GM10847 (cell line): ENCODE measurements around the gene LIPG.

ENCODE experiments used
- POLR2A ChIP-seq: IDR thresholded peaks from 2 replicates; pipeline ENCODE4 v1.6.1; 2011; ENCODE audit not compliant: insufficient read length; ENCODE audit errors: extremely low read depth

The LIPG gene

DNA sequence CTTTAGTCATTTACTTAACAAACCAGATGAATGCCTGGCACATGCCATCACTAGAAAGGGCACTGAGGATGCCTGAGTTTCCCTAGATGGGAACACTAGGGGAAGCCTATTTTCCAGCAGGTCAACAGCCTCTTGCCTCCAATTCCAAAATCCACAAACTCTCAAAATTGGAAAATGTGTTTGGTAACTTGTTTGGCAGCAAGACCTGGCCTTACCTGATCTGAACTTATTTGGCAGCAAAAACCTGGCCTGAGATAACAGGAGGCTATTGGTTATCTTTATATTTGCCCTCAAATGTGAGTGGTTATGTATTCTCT lies 2.6 kb downstream of the LIPG start:
- TF ChIP-seq POLR2A, result no peak

DNA sequence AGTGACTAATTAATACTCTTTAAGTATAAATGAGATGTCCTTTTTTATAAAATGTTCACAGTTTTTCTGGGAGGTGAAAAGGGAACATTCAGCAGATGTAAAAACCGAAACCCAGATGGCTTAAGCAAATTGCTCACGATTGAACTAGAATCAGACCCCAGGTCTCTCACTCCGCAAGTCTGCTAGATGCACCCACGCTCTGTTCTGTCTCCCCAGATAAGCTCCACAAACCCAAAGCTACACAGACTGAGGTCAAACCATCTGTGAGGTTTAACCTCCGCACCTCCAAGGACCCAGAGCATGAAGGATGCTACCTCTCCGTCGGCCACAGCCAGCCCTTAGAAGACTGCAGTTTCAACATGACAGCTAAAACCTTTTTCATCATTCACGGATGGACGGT lies 3.2 kb downstream of the LIPG start:
- TF ChIP-seq POLR2A, result no peak

DNA sequence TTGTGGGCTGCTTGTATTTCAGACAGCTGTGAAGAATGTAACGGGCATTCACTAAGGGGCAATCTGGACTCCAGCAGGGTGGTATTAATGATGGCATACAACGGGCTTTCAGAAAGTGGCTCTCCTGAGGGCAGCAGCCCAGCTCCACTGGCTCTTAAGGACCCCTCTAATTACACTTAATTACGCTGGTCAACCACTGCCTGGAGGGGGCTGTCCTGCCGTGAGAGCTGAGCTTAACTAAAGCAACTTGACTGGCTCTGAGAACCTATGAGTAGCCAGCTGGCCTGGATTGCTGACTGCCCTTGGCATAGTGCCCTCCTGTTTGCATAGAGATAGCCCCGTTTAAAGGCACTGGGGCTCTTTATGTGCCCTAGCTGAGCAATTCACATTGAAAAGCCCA lies 3.8 kb downstream of the LIPG start:
- no peak for TF ChIP-seq POLR2A

DNA sequence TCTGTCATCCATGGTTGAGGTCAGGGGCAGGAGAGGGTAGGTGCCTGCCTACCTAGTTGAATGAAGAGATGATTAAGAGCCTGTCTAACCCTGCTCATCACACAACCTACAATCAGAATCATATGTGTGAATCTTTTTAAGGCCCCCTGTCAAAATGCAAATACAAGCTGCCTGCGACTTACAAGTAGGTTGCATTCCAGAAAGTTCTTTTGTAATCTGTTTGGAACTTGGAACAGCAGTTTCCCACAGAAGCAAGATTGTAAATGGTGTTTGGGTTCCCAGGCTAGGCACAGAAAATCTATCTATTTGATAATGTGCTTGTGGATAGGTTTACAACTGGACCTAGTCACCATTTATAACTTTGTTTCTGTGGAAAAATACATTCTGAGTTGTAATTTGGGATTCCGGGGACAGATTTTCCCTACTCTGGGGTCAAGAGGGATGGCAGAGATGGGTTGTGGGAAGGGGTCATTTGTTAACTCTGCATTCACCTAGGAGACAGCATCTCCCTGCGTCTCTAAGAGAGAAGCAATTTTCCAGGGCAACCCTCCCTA lies 4.4 kb downstream of the LIPG start:
- TF ChIP-seq POLR2A, result no peak

DNA sequence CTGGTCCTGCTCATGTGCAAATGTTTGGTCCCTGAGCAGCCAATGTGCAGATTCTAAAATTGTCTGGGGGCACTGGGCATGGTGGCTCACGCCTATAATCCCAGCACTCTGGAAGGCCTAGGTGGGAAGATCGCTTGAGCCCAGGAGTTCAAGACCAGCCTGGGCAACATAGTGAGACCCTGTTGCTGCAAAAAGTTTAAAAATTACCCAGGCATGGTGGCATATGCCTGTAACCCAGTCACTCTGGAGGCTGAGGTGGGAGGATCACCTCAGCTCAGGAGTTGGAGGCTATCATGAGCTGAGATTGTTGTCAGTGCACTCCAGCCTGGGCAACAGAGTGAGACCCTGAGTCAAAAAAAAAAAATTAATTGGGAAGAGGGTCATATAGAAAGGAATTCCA lies 5.1 kb downstream of the LIPG start:
- TF ChIP-seq POLR2A, result no peak

DNA sequence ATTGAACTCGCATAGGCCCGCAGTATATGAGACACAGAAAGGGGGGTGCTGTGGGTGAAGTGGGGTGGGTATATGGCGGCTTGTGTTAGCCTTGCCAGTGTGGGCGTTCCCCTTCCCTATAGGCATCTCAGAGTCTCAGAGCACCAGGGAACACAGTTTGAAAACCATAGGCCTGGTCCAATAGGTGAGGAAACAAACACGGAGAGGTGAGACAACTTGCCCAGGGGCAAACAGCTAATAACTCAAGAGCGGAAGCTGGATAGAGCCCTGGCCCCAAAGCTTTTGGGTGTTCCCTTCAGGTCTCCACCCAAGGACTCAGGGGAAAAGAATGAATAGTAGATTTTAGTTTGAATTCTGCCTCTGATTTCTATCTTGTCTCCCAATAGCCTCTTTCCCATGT lies 7.9 kb downstream of the LIPG start:
- no peak for TF ChIP-seq POLR2A

DNA sequence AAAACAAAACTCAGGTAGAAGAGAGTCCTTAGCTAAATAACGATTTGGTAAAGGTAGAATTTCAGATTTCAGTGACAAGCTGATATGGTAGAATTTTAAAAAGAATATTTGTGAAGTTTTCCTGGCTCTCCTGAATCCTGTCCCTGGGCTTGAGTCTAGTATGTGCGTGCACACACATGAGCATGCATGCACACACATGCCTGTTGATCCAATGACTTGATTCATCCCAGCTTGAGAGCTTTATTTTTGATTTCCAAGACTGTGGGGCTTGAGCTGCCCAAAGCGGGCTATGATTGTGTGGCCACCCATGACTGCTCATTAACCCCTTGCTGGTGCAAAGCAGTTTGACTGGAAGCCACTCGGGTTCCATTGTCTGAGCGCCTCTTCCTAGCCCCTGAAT lies 9.0 kb downstream of the LIPG start:
- no peak for TF ChIP-seq POLR2A

DNA sequence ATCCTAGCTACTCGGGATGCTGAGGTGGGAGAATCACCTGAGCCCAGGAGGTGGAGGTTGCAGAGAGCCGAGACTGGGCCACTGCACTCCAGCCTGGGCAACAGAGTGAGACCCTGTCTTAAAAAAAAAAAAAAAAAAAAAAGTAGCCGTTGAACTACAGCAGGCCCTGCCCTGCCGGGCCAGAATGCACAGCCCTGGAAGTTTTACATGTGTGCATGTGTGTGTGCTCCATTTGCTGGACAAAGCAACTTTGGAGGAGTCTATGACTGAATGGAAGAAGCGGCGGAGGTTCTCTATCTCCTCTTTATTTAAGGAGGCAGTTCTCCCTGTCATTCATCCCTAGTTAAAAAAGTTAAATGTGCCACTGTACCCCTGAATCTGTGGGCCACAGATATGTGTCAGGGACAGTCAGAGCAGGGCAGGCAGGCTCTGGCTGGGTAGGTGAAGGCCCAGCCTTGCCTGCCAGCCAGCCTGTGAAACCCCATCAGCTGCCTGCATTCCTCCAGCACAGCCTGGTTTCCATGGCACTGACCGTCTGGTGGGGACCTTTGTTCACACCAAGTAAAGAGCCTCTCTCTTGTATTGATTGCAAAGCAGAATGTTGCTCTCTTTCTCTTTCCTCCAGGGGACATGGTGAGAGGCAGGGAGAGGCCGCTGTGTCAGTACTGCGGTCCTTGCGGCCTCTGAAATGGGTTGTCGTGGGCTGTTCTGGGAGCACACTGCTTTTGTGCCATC lies 10.9 kb downstream of the LIPG start:
- TF ChIP-seq POLR2A, result no peak

DNA sequence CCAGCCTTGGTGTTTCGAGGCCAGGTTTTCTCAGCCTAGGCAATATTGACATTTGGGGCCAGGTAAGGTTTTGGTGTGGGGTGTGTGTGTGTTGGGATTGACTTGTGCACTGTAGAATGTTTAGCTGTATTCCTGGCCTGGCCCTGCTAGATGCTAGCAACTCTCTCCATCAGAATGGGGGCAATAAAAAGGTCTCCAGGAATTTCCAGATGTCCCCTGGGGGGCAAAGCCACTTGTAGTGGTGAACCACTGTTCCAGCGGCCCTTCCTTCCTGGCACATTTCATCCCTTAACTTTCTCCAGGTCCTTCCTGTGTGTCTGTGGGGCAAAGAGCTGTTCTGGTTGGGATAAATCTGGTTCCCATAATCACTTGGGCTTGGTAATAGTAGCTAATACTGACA lies 12.0 kb downstream of the LIPG start:
- no peak for TF ChIP-seq POLR2A

DNA sequence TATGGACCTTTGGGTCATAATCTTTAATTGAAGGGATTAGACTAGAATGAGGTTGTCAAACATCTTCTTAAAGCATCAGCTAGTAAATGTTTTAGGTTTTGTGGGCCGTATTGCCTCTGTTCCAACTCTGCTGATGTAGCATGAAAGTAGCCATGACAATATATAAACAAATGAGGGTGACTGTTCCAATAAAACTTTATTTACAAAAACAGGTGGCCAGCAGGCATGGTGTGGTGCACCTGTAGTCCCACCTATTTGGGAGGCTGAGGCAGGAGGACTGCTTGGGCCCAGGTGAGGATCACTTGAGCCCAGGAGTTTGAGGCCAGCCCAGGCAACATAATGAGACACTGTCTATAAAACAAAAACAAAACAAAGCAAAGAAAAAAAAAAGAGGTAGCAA lies 18.4 kb downstream of the LIPG start:
- no peak for TF ChIP-seq POLR2A

DNA sequence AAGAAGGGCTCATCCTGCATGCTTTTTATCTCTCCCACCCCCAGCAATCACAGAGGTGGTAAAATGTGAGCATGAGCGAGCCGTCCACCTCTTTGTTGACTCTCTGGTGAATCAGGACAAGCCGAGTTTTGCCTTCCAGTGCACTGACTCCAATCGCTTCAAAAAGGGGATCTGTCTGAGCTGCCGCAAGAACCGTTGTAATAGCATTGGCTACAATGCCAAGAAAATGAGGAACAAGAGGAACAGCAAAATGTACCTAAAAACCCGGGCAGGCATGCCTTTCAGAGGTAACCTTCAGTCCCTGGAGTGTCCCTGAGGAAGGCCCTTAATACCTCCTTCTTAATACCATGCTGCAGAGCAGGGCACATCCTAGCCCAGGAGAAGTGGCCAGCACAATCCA lies 19.5 kb downstream of the LIPG start:
- no peak for TF ChIP-seq POLR2A

DNA sequence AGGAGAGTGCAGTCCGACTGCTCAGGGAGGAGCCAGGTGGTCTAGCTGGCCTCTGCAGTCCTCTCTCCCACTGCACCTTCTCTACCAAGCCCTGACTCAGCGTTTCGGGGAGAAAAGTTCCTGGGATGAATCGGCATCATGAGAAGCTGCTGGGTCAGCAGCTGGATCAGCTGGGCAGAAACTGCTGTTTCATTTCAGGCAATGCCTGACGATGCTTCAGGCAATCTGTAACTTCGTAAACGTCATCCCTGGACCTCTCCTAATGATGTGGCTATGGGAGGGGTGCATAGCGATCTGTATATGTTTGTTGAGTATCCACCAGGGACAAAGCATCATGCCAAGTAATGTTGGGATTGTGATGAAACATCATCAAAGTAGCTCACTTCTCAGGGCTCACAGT lies 20.7 kb downstream of the LIPG start:
- no peak for TF ChIP-seq POLR2A

DNA sequence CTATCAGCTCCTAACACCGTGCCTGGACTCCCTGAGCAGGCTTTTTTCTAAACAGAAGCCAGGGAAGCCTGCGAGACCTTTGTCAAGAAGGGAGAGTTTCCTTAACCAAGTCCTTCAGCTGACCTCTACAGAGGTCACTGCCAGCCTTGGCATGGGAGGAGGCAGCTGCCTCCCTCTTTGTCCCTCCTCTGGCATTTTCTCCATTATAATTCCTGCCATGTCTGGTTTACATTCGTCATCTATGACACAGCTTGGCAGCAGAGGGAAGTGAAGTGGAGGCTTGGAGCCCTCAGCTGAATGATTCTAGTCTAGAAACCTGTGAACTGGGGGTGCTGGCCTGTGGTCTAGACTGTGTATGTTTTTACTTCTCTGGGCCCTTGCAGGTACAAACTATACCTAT lies 22.5 kb downstream of the LIPG start:
- TF ChIP-seq POLR2A, result no peak

DNA sequence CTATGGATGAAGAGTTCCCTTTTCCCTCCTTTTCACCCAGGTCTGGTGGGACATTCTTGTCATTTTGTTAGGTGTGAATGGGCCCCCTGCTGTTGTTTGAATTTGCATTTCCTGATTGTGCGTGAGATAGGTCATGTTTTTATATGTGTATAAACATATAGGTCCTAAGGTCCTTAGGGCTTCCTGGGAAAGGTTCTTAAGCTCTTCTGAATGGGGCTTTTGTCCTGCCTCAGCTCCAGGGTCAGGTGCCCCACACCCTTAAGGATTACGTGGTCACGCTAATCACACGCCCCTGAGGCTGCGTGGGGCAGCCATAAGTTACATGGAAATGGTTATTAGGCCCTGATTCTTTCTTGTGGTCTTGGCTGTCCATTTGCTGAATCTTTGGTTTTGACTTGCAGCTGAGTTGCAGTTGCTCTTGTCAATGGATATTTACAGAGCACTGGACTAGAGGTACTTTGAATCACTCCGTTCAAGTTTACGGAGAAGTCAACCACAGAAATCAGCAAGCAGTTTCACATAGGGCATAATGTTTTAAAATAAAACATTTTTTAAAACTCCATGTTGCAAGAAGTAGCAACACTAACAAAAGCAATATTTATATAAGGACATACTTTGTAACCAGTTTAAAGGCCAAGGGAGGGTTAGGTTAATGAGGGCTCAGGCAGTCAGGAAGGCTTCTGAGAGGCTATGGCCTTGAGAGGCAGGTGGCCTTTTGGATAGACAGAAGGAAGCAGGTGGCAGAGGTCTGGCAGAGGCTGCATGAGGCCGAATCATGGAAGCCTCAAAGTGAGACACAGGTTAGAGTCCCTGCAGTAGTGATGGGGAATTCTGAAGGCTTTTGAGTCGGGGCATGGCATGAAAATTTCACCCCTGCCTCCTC lies 24.2 kb downstream of the LIPG start:
- no peak for TF ChIP-seq POLR2A

DNA sequence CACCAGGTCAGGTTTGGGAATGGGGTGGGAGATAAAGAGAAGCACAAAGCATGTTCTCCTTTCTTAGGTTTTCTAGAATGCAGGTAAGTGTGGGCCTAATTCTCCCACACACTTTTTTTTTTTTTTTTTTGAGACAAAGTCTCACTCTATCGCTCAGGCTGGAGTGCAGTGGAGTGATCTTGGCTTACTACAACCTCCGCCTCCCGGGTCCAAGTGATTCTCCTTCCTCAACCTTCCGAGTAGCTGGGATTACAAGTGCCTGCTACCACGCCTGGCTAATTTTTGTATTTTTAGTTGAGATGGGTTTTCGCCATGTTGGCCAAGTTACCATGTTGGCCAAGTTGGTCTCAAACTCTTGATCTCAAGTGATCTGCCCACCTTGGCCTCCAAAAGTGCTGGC lies 26.3 kb downstream of the LIPG start:
- no peak for TF ChIP-seq POLR2A

DNA sequence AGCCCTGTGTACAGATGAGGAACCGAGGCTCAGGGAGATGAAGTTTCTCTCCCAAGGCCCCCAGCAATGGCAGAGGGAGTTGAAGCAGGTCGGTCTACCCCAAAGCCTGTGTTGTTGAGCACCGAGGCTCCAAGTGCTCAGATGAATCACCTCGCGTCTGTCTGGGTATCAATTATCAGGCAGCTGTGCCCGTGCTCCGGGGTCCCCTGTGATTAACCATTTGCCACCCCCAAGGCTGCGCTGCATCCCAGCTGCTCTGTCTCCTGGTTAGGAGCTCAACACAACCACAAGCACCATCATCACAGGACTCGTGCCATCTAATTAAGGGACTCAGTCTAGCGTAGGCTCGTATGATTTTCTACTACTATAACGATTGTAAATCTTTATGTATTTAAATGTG lies 27.1 kb downstream of the LIPG start:
- TF ChIP-seq POLR2A, result no peak
